GM23248 (cell line): Measurements from ENCODE around the gene ADNP.

ENCODE experiments used
- EZH2 ChIP-seq: fragments of 200-600 bp; sonication (generic); IDR thresholded peaks from 2 replicates; pipeline ENCODE4 v1.6.1; 2018; ENCODE audit warnings: antibody characterized with exemption, mild to moderate bottlenecking; ENCODE audit not compliant: insufficient read depth, poor library complexity, severe bottlenecking
- EZH2phosphoT487 ChIP-seq: fragments of 200-600 bp; sonication (generic); IDR thresholded peaks from 2 replicates; pipeline ENCODE4 v1.6.1; 2018; ENCODE audit warnings: antibody characterized with exemption, moderate library complexity, mild to moderate bottlenecking, low read depth; ENCODE audit not compliant: insufficient read depth

DNA sequence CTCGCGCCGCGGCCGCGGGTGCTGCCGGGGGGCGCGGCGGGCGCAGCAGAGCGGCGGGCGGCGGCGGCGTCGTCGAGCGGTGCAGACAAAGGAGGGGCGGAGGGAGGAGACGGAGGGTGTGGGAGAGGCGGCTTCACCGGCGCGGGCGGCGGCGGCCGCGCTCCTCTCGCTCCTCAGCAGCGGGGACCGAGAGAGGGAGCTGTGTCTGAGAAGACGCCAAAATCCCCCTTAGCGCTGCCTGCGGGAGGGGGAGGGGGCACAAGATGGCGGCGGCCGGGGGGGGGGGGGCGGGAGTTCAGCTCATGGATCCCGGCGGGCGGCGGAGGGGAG, 296 bp downstream of the ADNP start:
- no peak for TF ChIP-seq EZH2
- no peak for TF ChIP-seq EZH2phosphoT487
